ENCODE results near the gene XKR8. TPM values are rescaled to one million over a fixed set of nuclear protein-coding genes. Genes with fewer than 3 reads are reported as not detected.

Gene XKR8
- total and polyA plus RNA-seq, 9 of the 15 experiments (the other 6 are each of a cell fraction or from before 2014, with no cell fraction given) = 0.45 to 2.8 (median 1.7) TPM

DNA sequence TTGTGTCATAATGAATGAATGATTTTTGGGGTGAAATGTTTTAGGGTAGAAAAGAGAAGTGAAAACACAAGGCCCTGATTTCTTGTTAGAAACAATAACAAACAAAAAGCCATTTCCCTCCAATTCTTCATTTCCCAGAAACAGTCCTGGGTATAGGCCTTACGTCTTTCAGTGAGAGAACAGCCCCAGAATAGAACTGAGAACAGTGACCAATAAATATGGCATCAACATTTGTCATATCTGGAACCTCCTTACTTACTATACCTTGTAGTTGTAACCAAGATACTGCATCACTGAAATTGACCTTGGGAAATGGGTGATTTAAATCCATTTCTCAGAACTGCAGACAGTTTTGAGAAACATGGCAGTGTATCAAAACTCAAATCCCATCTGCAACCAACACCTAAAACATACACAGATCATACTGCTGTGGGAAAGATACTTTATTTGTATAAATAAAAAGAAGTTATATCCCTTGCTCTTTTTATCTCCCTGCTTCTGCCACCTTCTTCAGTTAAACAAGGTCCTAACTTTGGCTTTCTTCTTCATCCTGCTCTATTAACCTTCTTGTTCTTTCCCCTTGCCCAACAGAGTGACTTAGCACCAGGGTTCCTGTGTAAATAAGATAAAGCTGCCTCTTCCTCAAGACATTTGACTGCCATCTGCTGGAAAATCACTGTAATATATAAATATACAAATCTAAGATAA lies 19.5 kb downstream of the XKR8 start (continued):
- TF ChIP-seq ZBTB40 (IDR thresholded peaks at IDR 0.05) = peak; percentile 29; the same call in 1 of the 2 replicates
- TF ChIP-seq ZBTB40 (CRISPR knock-in tag; IDR thresholded peaks at IDR 0.05) = no peak
- TF ChIP-seq CHAMP1 (IDR thresholded peaks at IDR 0.05) = peak; percentile 84
- TF ChIP-seq ARID1B (IDR thresholded peaks at IDR 0.05) = peak; percentile 99
- peak; percentile 99 for TF ChIP-seq DPF2 (IDR thresholded peaks at IDR 0.05)
- TF ChIP-seq, protein P1, sequence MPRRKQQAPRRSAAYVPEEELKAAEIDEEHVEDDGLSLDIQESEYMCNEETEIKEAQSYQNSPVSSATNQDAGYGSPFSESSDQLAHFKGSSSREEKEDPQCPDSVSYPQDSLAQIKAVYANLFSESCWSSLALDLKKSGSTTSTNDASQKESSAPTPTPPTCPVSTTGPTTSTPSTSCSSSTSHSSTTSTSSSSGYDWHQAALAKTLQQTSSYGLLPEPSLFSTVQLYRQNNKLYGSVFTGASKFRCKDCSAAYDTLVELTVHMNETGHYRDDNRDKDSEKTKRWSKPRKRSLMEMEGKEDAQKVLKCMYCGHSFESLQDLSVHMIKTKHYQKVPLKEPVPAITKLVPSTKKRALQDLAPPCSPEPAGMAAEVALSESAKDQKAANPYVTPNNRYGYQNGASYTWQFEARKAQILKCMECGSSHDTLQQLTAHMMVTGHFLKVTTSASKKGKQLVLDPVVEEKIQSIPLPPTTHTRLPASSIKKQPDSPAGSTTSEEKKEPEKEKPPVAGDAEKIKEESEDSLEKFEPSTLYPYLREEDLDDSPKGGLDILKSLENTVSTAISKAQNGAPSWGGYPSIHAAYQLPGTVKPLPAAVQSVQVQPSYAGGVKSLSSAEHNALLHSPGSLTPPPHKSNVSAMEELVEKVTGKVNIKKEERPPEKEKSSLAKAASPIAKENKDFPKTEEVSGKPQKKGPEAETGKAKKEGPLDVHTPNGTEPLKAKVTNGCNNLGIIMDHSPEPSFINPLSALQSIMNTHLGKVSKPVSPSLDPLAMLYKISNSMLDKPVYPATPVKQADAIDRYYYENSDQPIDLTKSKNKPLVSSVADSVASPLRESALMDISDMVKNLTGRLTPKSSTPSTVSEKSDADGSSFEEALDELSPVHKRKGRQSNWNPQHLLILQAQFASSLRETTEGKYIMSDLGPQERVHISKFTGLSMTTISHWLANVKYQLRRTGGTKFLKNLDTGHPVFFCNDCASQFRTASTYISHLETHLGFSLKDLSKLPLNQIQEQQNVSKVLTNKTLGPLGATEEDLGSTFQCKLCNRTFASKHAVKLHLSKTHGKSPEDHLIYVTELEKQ (CRISPR knock-in tag; IDR thresholded peaks at IDR 0.05) = no peak
- TF ChIP-seq TEAD4 (IDR thresholded peaks at IDR 0.05; ENCODE audit: low read length) = peak; percentile 96
- TF ChIP-seq TEAD4 (CRISPR knock-in tag; IDR thresholded peaks at IDR 0.05; ENCODE audit: borderline replicate concordance) = no peak
- no peak for TF ChIP-seq EGR1 (conservative IDR thresholded peaks at IDR 0.05)
- TF ChIP-seq, protein P2, sequence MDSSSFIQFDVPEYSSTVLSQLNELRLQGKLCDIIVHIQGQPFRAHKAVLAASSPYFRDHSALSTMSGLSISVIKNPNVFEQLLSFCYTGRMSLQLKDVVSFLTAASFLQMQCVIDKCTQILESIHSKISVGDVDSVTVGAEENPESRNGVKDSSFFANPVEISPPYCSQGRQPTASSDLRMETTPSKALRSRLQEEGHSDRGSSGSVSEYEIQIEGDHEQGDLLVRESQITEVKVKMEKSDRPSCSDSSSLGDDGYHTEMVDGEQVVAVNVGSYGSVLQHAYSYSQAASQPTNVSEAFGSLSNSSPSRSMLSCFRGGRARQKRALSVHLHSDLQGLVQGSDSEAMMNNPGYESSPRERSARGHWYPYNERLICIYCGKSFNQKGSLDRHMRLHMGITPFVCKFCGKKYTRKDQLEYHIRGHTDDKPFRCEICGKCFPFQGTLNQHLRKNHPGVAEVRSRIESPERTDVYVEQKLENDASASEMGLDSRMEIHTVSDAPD (CRISPR knock-in tag; IDR thresholded peaks at IDR 0.05) = no peak
- TF ChIP-seq SMARCA4 (IDR thresholded peaks at IDR 0.05) = peak; percentile 99
- TF ChIP-seq KLF1 (tag; IDR thresholded peaks at IDR 0.05) = no peak
